Fibroblast of the aortic adventitia (primary cell): ENCODE data around the gene ITSN2. TPM values are rescaled to one million over a fixed set of nuclear protein-coding genes. Genes with fewer than 3 reads are reported as not detected.

Experiments
- DNase-seq: peaks from one replicate; pipeline ENCODE4 v3.0.0-alpha.2; 2010; ENCODE audit warnings: low read depth
- H3K4me3 ChIP-seq: 2 replicates; pipeline ENCODE4 v1.5.1; 2011; ENCODE audit warnings: low read depth, mild to moderate bottlenecking, control low read depth, low read length, moderate library complexity
- total RNA-seq: library from RNA; depleted of rRNA; stranded (reverse); fragments of >200 nt; gene quantifications from 2 replicates; pipeline ENCODE4 v1.2.3, GENCODE V29; 2012; ENCODE audit warnings: low replicate concordance
- TF ChIP-seq, protein P1 (sequence below): IDR thresholded peaks from 2 replicates; pipeline ENCODE4 v1.5.1; 2011; ENCODE audit warnings: mild to moderate bottlenecking, low read length, control low read depth, inconsistent platforms; ENCODE audit not compliant: insufficient read depth

The ITSN2 gene
- total RNA-seq, 1 donor, result 32.4 TPM

GRCh38 chr2:24179683-24180082, 180.7 kb downstream of the ITSN2 start:
- TF ChIP-seq, protein P1, sequence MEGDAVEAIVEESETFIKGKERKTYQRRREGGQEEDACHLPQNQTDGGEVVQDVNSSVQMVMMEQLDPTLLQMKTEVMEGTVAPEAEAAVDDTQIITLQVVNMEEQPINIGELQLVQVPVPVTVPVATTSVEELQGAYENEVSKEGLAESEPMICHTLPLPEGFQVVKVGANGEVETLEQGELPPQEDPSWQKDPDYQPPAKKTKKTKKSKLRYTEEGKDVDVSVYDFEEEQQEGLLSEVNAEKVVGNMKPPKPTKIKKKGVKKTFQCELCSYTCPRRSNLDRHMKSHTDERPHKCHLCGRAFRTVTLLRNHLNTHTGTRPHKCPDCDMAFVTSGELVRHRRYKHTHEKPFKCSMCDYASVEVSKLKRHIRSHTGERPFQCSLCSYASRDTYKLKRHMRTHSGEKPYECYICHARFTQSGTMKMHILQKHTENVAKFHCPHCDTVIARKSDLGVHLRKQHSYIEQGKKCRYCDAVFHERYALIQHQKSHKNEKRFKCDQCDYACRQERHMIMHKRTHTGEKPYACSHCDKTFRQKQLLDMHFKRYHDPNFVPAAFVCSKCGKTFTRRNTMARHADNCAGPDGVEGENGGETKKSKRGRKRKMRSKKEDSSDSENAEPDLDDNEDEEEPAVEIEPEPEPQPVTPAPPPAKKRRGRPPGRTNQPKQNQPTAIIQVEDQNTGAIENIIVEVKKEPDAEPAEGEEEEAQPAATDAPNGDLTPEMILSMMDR, result no peak
- H3K4me3 ChIP-seq, result no peak overlapping the region
- no peak for DNase-seq

GRCh38 chr2:24176326-24176725, 184.0 kb downstream of the ITSN2 start:
- H3K4me3 ChIP-seq, result no peak overlapping the region
- no peak for DNase-seq
- TF ChIP-seq, protein P1, result no peak

- peak; percentile 29 for DNase-seq
- H3K4me3 ChIP-seq, result peak overlapping the region; percentile 56
- TF ChIP-seq, protein P1, result peak; percentile 40
Measured at GRCh38 chr2:24175631-24176187, 184.6 kb downstream of the ITSN2 start.

DNA sequence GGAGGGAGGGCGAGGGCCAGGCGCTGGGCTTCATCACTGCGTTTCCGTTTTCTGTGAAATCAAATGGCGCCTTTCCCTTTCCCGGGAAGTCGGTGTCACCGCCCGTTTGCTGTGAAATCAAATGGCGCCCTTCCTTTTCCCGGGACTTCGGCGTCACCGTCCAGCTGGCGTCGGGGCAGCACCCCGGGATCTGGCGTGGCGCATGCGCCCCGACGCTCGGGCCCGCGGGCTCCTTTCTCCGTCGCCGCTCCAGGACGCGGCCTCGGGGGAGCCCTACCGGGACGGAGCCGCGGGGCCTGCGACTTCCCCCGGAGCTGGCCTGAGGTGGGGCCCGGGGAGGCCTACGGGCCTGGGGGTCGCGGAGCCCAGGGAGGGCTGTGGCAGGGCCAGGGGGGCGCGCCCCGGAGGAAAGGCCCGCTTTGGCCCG, 185.5 kb downstream of the ITSN2 start, which contains the start of gene FAM228A:
Gene FAM228A (plus strand): TSS at position 203 of the 427 bp plus-strand sequence. CDS start 428 bp downstream, outside the sequence.
- DNase-seq, result no peak
- H3K4me3 ChIP-seq, result peak within 1 kb of the TSS; percentile 56
- TF ChIP-seq, protein P1, result no peak

DNA sequence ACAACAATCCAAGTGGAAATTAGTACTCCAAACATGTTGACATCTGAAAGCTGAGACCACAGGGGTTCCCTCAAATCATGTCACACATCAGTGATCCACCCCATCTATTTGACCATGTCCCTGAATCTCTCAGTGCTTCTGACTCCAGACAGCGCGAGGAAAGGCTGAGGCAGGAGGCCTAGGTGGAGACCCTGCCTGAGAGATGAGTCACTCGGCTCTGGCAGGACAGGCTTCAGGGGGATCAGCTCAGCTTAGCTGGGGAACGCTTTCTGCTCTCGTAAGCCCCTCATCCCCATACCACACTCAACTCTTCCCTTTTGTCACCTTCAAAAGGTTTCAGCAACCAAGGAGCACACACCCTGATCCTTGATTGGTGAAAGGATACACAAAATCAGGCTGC, 191.3 kb downstream of the ITSN2 start:
- TF ChIP-seq, protein P1, result no peak
- DNase-seq, result no peak
- H3K4me3 ChIP-seq, result no peak overlapping the region

DNA sequence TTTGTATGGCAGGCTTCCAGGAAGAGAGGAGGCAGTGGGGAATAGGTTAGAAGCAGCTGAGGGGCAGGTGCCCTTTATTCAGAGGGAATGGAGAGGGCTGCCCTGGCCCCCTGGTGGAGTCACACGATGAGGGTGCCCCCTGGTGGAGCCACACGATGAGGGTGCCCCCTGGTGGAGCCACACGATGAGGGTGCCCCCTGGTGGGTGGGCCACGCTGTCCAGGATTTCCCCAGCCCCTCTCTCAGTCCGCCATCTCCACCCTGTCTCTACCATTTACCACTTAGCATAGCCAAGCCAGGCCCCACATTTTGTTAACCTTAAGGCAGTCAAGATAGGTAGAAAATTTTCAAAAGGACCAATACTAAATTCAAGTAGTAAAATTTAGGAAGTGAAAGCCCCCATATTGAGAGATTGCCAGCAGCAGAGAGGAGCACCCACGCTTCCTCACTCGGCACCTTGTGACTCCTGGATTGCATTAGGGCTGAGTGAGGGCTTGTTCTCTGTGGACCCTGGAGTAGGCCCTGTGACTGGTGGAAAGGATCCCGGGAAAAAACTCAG, 195.8 kb downstream of the ITSN2 start:
- TF ChIP-seq, protein P1, result peak; percentile 60
- H3K4me3 ChIP-seq, result no peak overlapping the region
- DNase-seq, result peak; percentile 10
